Sigmoid colon (tissue), 7 donors: ENCODE data around the gene PUS1. TPM values are rescaled to one million over a fixed set of nuclear protein-coding genes. Genes with fewer than 3 reads are reported as not detected.

Experiments
- DNase-seq: peaks from one replicate; pipeline ENCODE4 v3.0.0-alpha.2; 2019
- H3K27ac ChIP-seq, 4 donors: fragments of 200-600 bp; sonication (generic); one replicate each; pipeline ENCODE4 v1.5.1; 2016 to 2019; ENCODE audit warnings: mild to moderate bottlenecking in 1 of 4
- H3K27me3 ChIP-seq, 3 donors: fragments of 200-600 bp; sonication (generic); one replicate each; pipeline ENCODE4 v1.5.1; 2019; ENCODE audit warnings: mild to moderate bottlenecking in 1 of 3
- H3K36me3 ChIP-seq, 4 donors: fragments of 200-600 bp; sonication (generic); one replicate each; pipeline ENCODE4 v1.5.1; 2016 to 2019
- H3K4me1 ChIP-seq, 4 donors: fragments of 200-600 bp; sonication (generic); one replicate each; pipeline ENCODE4 v1.5.1; 2017 to 2019
- H3K4me3 ChIP-seq, 4 donors: fragments of 200-600 bp; sonication (generic); one replicate each; pipeline ENCODE4 v1.5.1; 2017 to 2019; ENCODE audit warnings: mild to moderate bottlenecking in 2 of 4, moderate library complexity in 1 of 4
- H3K9me3 ChIP-seq, 4 donors: fragments of 200-600 bp in 3 of 4; sonication (generic) in 3 of 4; one replicate each; pipeline versions ENCODE4 v1.5.1 to v1.6.1; 2013 to 2019
- CTCF ChIP-seq, 4 experiments: fragments of 450-650 bp in 3 of 4; fragments of 200-600 bp in 1 of 4; IDR thresholded peaks; one replicate each; pipeline ENCODE4 v1.5.1; 2016 to 2019; ENCODE audit warnings: antibody characterized with exemption in 4 of 4, mild to moderate bottlenecking in 3 of 4, moderate library complexity in 2 of 4
- EP300 ChIP-seq, 4 donors: sonication (generic); formaldehyde crosslinking; IDR thresholded peaks; one replicate each; pipeline ENCODE4 v1.6.1; 2017; ENCODE audit warnings: antibody characterized with exemption in 4 of 4
- POLR2A ChIP-seq, 2 donors: fragments of 450-650 bp; IDR thresholded peaks; one replicate each; pipeline ENCODE4 v1.6.1; 2016; ENCODE audit warnings: antibody characterized with exemption in 2 of 2, mild to moderate bottlenecking in 2 of 2, moderate library complexity in 2 of 2
- POLR2AphosphoS5 ChIP-seq, 4 donors: sonication (generic); formaldehyde crosslinking; IDR thresholded peaks; one replicate each; pipeline ENCODE4 v1.6.1; 2017; ENCODE audit warnings: antibody characterized with exemption in 4 of 4
- WGBS, 2 donors: extraction: QIAGEN DNeasy Blood & Tissue Kit; methylation state at CpG; one replicate each; pipeline ENCODE4 v1.1.7; 2013; 5-methylcytosine and 5-hydroxymethylcytosine counted together
- intact Hi-C: fragments of 100-400 bp; cut with DNase I; formaldehyde crosslinking; loops from one replicate; pipeline ENCODE4 v1.15.1; 2023
- polyA plus RNA-seq, 3 donors: library from polyadenylated mRNA; stranded (reverse); fragments of 200-250 nt; gene quantifications; one replicate each; pipeline ENCODE4 v1.2.3, GENCODE V29; 2013
- small RNA-seq, 3 donors: library from RNA; depleted of rRNA; stranded (forward); fragments of <200 nt; gene quantifications; one replicate each; pipeline ENCODE3, GENCODE V24; 2016
- total RNA-seq, 4 donors: library from RNA; depleted of rRNA; stranded (reverse); fragments of >200 nt; gene quantifications; one replicate each; pipeline ENCODE4 v1.1.0, GENCODE V29; 2016
- donor health status: healthy with polysubstance abuse.
- donor health status: Bipolar disorder and iron deficiency.
- donor health status: healthy.

Gene PUS1
- total and polyA plus RNA-seq, 7 donors = 7.6 to 33.8 (median 9.1) TPM

GRCh38 chr12:131994589-131994988 lies 65.5 kb downstream of the PUS1 start:
- peaks cover 13 to 90% (median 38%) of the 10 kb centered on the region in 4 donors for H3K36me3 ChIP-seq
- intact Hi-C loops = no loop called here
- H3K27me3 ChIP-seq = no peaks in the 10 kb centered on the region
- no peaks in the 10 kb centered on the region for H3K9me3 ChIP-seq
- no peaks in the 10 kb centered on the region for H3K4me1 ChIP-seq
- WGBS, 2 donors = 83 to 94% methylated on average over 4 of the region's 4 CpGs
- H3K4me3 ChIP-seq = no peak overlapping the region
- TF ChIP-seq EP300 (IDR thresholded peaks at IDR 0.05) (no peak), CTCF (IDR thresholded peaks at IDR 0.05) (no peak), POLR2A (IDR thresholded peaks at IDR 0.05) (no peak), POLR2AphosphoS5 (IDR thresholded peaks at IDR 0.05) (no peak)
- no peak for DNase-seq
- H3K27ac ChIP-seq = no peak overlapping the region

Small RNA genes lying within 50 kb of the gene (small RNA-seq; reads per million reads assigned to genes)
- gene AC131009.3 = 0 reads per million in 3 donors

Other genes with a start within 250 kb of the PUS1 start
- 10 to 100 TPM; 25.7 to 42.9 (median 33.3) TPM for gene SFSWAP, start 218.2 kb upstream of the PUS1 start, total RNA-seq
- 10 to 100 TPM; 10.8 to 28.1 (median 11.6) TPM for gene SFSWAP, start 218.2 kb upstream of the PUS1 start, polyA plus RNA-seq
- 1 to 10 TPM; 2.7 to 7.1 (median 4.9) TPM for gene MMP17, start 100.9 kb upstream of the PUS1 start, total RNA-seq
- gene MMP17, start 100.9 kb upstream of the PUS1 start, polyA plus RNA-seq = 1 to 10 TPM in 1 of 3 donors, under 1 TPM in 1, not detected in 1; 0.60 to 6.8 TPM
- 10 to 100 TPM; 13.2 to 29.1 (median 18.6) TPM for gene ULK1, start 34.7 kb upstream of the PUS1 start, total RNA-seq
- gene ULK1, start 34.7 kb upstream of the PUS1 start, polyA plus RNA-seq = 10 to 100 TPM in 1 of 3 donors, 1 to 10 TPM in 2; 5.3 to 17.5 (median 5.4) TPM
- gene EP400, start 20.7 kb downstream of the PUS1 start, total RNA-seq = 10 to 100 TPM; 14.5 to 35.7 (median 18.8) TPM
- 10 to 100 TPM in 1 of 3 donors, 1 to 10 TPM in 2; 3.2 to 22.3 (median 4.2) TPM for gene EP400, start 20.7 kb downstream of the PUS1 start, polyA plus RNA-seq
- gene DDX51, start 215.0 kb downstream of the PUS1 start, total RNA-seq = 10 to 100 TPM in 1 of 4 donors, 1 to 10 TPM in 3; 6.8 to 13.7 (median 8.5) TPM
- 10 to 100 TPM in 1 of 3 donors, 1 to 10 TPM in 2; 3.9 to 22.4 (median 4.8) TPM for gene DDX51, start 215.0 kb downstream of the PUS1 start, polyA plus RNA-seq
- gene NOC4L, start 215.2 kb downstream of the PUS1 start, total RNA-seq = 1 to 10 TPM; 5.4 to 9.4 (median 7.5) TPM
- gene NOC4L, start 215.2 kb downstream of the PUS1 start, polyA plus RNA-seq = 10 to 100 TPM; 11.4 to 34.9 (median 13.2) TPM